GM23248 (cell line): ENCODE data around the gene IQCK. TPM values are rescaled to one million over a fixed set of nuclear protein-coding genes. Genes with fewer than 3 reads are reported as not detected.

ENCODE experiments used
- DNase-seq: peaks from one replicate; pipeline ENCODE4 v3.0.0-alpha.2; 2015
- H2AFZ ChIP-seq: fragments of 200-600 bp; sonication (generic); 2 replicates; pipeline ENCODE4 v1.6.1; 2016; ENCODE audit warnings: antibody characterized with exemption
- H3F3A ChIP-seq: fragments of 200-600 bp; sonication (generic); 2 replicates; pipeline ENCODE4 v1.6.1; 2016; ENCODE audit warnings: mild to moderate bottlenecking, antibody characterized with exemption, mixed run types; ENCODE audit not compliant: insufficient read depth
- H3K27ac ChIP-seq: fragments of 200-600 bp; sonication (generic); 2 replicates; pipeline ENCODE4 v1.5.1; 2016; ENCODE audit warnings: mild to moderate bottlenecking
- H3K27me3 ChIP-seq: fragments of 200-600 bp; sonication (generic); replicated peaks from 2 replicates; pipeline ENCODE4 v1.6.1; 2016; ENCODE audit warnings: mild to moderate bottlenecking; ENCODE audit not compliant: insufficient read depth
- H3K36me3 ChIP-seq: fragments of 200-600 bp; sonication (generic); 2 replicates; pipeline ENCODE4 v1.6.1; 2016; ENCODE audit warnings: low read depth, mild to moderate bottlenecking
- H3K4me1 ChIP-seq: fragments of 200-600 bp; sonication (generic); 2 replicates; pipeline ENCODE4 v1.6.1; 2016; ENCODE audit warnings: mild to moderate bottlenecking; ENCODE audit not compliant: insufficient read depth
- H3K4me2 ChIP-seq: fragments of 200-600 bp; sonication (generic); one replicate; pipeline ENCODE4 v1.6.1; 2016; ENCODE audit warnings: mild to moderate bottlenecking; ENCODE audit not compliant: unreplicated experiment
- H3K4me3 ChIP-seq: fragments of 200-600 bp; sonication (generic); 2 replicates; pipeline ENCODE4 v1.5.1; 2016; ENCODE audit warnings: mild to moderate bottlenecking
- H3K79me2 ChIP-seq: fragments of 200-600 bp; sonication (generic); 2 replicates; pipeline ENCODE4 v1.6.1; 2016; ENCODE audit warnings: mild to moderate bottlenecking; ENCODE audit not compliant: insufficient read depth
- H3K9ac ChIP-seq: fragments of 200-600 bp; sonication (generic); 2 replicates; pipeline ENCODE4 v1.6.1; 2016; ENCODE audit warnings: mild to moderate bottlenecking
- H3K9me2 ChIP-seq: fragments of 200-600 bp; sonication (generic); 2 replicates; pipeline ENCODE4 v1.6.1; 2016; ENCODE audit warnings: mixed run types, mild to moderate bottlenecking, moderate library complexity; ENCODE audit not compliant: insufficient read depth
- H3K9me3 ChIP-seq: fragments of 200-600 bp; sonication (generic); one replicate; pipeline ENCODE4 v1.6.1; 2017; ENCODE audit warnings: low read depth
- H4K20me1 ChIP-seq: fragments of 200-600 bp; sonication (generic); 2 replicates; pipeline ENCODE4 v1.6.0; 2016; ENCODE audit not compliant: insufficient read depth
- EZH2 ChIP-seq: fragments of 200-600 bp; sonication (generic); IDR thresholded peaks from 2 replicates; pipeline ENCODE4 v1.6.1; 2018; ENCODE audit warnings: antibody characterized with exemption, mild to moderate bottlenecking; ENCODE audit not compliant: insufficient read depth, poor library complexity, severe bottlenecking
- EZH2phosphoT487 ChIP-seq: fragments of 200-600 bp; sonication (generic); IDR thresholded peaks from 2 replicates; pipeline ENCODE4 v1.6.1; 2018; ENCODE audit warnings: antibody characterized with exemption, moderate library complexity, mild to moderate bottlenecking, low read depth; ENCODE audit not compliant: insufficient read depth
- WGBS, 2 experiments: methylation state at CpG; one replicate each; pipeline ENCODE4 v1.1.6; 2015 to 2017; ENCODE audit warnings: low lambda C conversion rate in 2 of 2, low coverage in 1 of 2; ENCODE audit errors: missing lambda C conversion rate in 2 of 2; 5-methylcytosine and 5-hydroxymethylcytosine counted together
- in situ Hi-C: fragments of 300-500 bp; cut with MboI; formaldehyde crosslinking; loops from 2 replicates; pipeline ENCODE4 v1.15.0; 2020
- polyA plus RNA-seq: library from polyadenylated mRNA; unstranded; fragments of >200 nt; fragmentation: Nextera tagmentation; extraction: Ambion mirVana; gene quantifications from 2 replicates; pipeline ENCODE4 v1.2.1, GENCODE V29; 2016
- total RNA-seq: library from RNA; depleted of rRNA; stranded (reverse); fragments of >200 nt; shearing (Covaris generic); gene quantifications from 2 replicates; pipeline ENCODE4 v1.2.3, GENCODE V29; 2014

Gene IQCK
- total and polyA plus RNA-seq, 2 experiments from 2014 or later: 9.7 to 9.8 TPM

DNA sequence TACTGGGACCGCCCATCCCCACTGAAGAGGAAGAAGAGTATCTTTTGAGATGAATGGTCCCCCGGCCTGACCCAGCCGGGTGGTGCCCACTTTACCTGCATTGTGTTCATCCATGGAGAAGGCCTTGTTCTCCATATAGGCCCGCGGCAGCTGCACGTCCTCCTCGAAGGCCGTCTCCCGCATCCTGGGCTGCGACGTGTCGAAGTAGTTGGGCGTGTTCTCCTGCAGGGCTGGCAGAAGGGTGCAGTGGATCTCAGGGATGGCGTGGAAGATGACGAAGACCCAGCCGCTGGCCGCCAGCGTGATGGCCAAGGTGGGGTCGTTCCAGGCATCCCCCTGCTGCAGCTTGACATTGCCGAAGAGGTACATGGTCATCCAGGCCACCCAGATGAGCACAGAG, 153.7 kb downstream of the IQCK start:
- H3F3A ChIP-seq: no peaks in the 10 kb centered on the region
- H3K27ac ChIP-seq: no peak overlapping the region
- H3K4me3 ChIP-seq: no peak overlapping the region
- no peaks in the 10 kb centered on the region for H3K9me3 ChIP-seq
- no peak overlapping the region for H3K9ac ChIP-seq
- WGBS, 2 experiments: 85 to 92% methylated on average over 20 of the region's 20 CpGs
- TF ChIP-seq EZH2phosphoT487 (no peak), EZH2 (no peak)
- in situ Hi-C loops: no loop called here
- no peaks in the 10 kb centered on the region for H3K79me2 ChIP-seq
- no peaks in the 10 kb centered on the region for H4K20me1 ChIP-seq
- H3K4me2 ChIP-seq: no peak overlapping the region
- no peak overlapping the region for H2AFZ ChIP-seq
- no peak for DNase-seq
- H3K27me3 ChIP-seq: no peaks in the 10 kb centered on the region
- H3K36me3 ChIP-seq: no peaks in the 10 kb centered on the region
- H3K4me1 ChIP-seq: no peaks in the 10 kb centered on the region
- no peaks in the 10 kb centered on the region for H3K9me2 ChIP-seq

DNA sequence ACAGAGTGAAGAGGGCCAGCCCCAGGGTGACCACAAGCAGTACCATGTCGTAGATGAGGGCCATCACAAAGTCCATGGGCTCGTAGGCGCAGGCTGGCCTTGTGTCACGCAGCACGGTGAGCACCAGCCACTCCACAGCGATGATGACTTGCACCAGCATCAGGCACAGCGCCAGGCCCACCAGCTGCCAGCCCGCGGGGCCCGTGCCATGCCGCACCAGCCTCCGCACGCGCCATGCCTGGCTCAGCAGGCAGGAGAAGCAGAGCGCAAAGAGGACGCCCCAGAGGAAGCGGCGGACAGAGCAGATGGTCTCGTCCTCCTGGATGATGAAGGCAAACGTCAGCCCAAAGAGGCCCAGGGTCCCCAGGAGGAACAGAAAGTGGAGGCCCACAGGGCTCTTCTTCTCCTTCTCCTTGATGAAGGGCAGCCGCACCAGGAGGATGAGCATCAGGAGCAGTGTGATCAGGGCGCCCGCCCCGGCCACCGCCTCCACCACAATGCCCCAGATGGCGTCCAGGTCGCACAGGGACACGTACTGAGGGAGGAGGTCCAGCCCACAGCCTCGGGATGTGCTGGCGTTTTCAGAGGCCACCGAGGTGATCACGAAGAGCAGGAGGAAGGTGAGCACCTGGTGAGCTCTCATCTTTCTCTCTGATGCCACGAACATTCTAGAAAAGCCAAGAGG, 154.2 kb downstream of the IQCK start:
- no peak for TF ChIP-seq EZH2phosphoT487
- H4K20me1 ChIP-seq: no peaks in the 10 kb centered on the region
- H3K4me3 ChIP-seq: no peak overlapping the region
- H3K9me3 ChIP-seq: no peaks in the 10 kb centered on the region
- no peak overlapping the region for H3K4me2 ChIP-seq
- H3K36me3 ChIP-seq: no peaks in the 10 kb centered on the region
- H3K27me3 ChIP-seq: no peaks in the 10 kb centered on the region
- in situ Hi-C loops: no loop called here
- DNase-seq: no peak
- no peaks in the 10 kb centered on the region for H3F3A ChIP-seq
- H3K79me2 ChIP-seq: no peaks in the 10 kb centered on the region
- no peak overlapping the region for H3K27ac ChIP-seq
- H2AFZ ChIP-seq: no peak overlapping the region
- 87 to 88% methylated on average over 29 to 32 of the region's 33 CpGs for WGBS, 2 experiments
- H3K4me1 ChIP-seq: no peaks in the 10 kb centered on the region
- no peak overlapping the region for H3K9ac ChIP-seq
- H3K9me2 ChIP-seq: no peaks in the 10 kb centered on the region

DNA sequence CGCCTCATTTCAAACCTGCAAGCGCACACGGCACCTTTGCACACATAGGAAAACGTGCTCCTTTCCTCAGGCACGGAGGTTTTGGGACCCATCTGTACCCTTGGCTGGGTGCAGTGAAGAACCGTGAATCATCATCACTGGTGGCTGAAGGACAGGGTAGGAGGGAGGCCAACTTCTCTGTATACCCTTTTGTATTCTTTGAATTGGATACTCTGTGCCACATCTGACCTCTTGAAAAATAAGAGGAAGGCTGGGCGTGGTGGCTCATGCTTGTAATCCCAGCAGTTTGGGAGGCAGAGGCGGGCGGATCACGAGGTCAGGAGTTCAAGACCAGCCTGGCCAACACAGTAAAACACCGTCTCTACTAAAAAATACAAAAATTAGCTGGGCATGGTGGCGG, 154.9 kb downstream of the IQCK start:
- Histone ChIP-seq H3F3A (no peaks in the 10 kb centered on the region), H3K9me3 (no peaks in the 10 kb centered on the region), H4K20me1 (no peaks in the 10 kb centered on the region), H3K9ac (no peak overlapping the region), H3K79me2 (no peaks in the 10 kb centered on the region), H3K27ac (no peak overlapping the region), H3K4me3 (no peak overlapping the region), H3K4me2 (no peak overlapping the region), H3K9me2 (no peaks in the 10 kb centered on the region), H2AFZ (no peak overlapping the region), H3K4me1 (no peaks in the 10 kb centered on the region), H3K27me3 (no peaks in the 10 kb centered on the region), H3K36me3 (no peaks in the 10 kb centered on the region)
- DNase-seq: no peak
- WGBS, 2 experiments: 77% methylated on average over 12 of the region's 12 CpGs
- TF ChIP-seq EZH2phosphoT487 (no peak), EZH2 (no peak)
- in situ Hi-C loops: no loop called here

DNA sequence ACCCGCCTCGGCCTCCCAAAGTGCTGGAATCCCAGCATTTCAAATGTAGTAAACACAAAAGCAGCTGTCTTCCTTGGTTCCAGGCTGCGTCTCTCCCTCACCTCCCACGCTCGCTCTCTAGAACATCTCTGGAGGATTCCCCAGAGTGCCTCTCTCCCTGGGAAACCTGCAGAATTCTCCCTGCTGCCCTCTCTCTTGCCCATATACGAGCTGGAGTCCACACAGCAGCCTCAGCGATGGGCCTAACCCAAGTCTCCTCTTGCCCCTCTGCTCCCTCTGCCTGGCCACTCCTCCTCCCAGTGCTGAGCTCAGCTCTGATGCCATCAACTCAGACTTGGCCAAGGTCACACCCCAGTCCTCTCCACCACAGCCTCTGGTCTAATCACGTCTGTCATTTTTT, 156.0 kb downstream of the IQCK start:
- Histone ChIP-seq H2AFZ (0 out of 2 replicates have a peak overlapping the region, but pooled peaks have one; percentile 24), H3K9me3 (no peaks in the 10 kb centered on the region), H3K9me2 (no peaks in the 10 kb centered on the region), H3K4me3 (no peak overlapping the region), H3K79me2 (no peaks in the 10 kb centered on the region), H3K27ac (no peak overlapping the region), H3K4me1 (no peaks in the 10 kb centered on the region), H3K27me3 (no peaks in the 10 kb centered on the region), H3K36me3 (no peaks in the 10 kb centered on the region), H4K20me1 (no peaks in the 10 kb centered on the region), H3F3A (no peaks in the 10 kb centered on the region), H3K9ac (no peak overlapping the region), H3K4me2 (no peak overlapping the region)
- TF ChIP-seq EZH2 (no peak), EZH2phosphoT487 (no peak)
- 43 to 44% methylated on average over 8 of the region's 8 CpGs for WGBS, 2 experiments
- DNase-seq: no peak
- in situ Hi-C loops: no loop called here
